H9 (cell line): ENCODE measurements around the gene SLC5A2. TPM values are rescaled to one million over a fixed set of nuclear protein-coding genes. Genes with fewer than 3 reads are reported as not detected.
A peak's percentile ranks its signal among the peaks of the same experiment; 100 is the strongest.

Source experiments
- DNase-seq: peaks from one replicate; pipeline ENCODE4 v3.0.0-alpha.2; 2017
- H2AFZ ChIP-seq: one replicate; pipeline ENCODE4 v1.6.1; 2013; ENCODE audit warnings: mild to moderate bottlenecking, low read length, control low read depth, moderate library complexity
- H2AK5ac ChIP-seq: 2 replicates; pipeline ENCODE4 v1.6.1; 2013; ENCODE audit warnings: low read length, control low read depth, mixed read lengths; ENCODE audit not compliant: insufficient read length
- H2BK120ac ChIP-seq: one replicate; pipeline ENCODE4 v1.6.1; 2013; ENCODE audit warnings: low read depth, mild to moderate bottlenecking, low read length, control low read depth, inconsistent platforms; ENCODE audit not compliant: poor library complexity, severe bottlenecking
- H2BK12ac ChIP-seq: 2 replicates; pipeline ENCODE4 v1.6.1; 2013; ENCODE audit warnings: low read length, control low read depth, mixed read lengths, low read depth; ENCODE audit not compliant: insufficient read length
- H2BK15ac ChIP-seq: 2 replicates; pipeline ENCODE4 v1.6.1; 2013; ENCODE audit warnings: low read depth, low read length, control low read depth
- H2BK20ac ChIP-seq: one replicate; pipeline ENCODE4 v1.6.1; 2013; ENCODE audit warnings: low read depth, mild to moderate bottlenecking, low read length, control low read depth, inconsistent platforms; ENCODE audit not compliant: poor library complexity, severe bottlenecking
- H2BK5ac ChIP-seq: 2 replicates; pipeline ENCODE4 v1.6.1; 2013; ENCODE audit warnings: low read length, control low read depth, mixed read lengths; ENCODE audit not compliant: insufficient read length
- H3K14ac ChIP-seq: 2 replicates; pipeline ENCODE4 v1.6.1; 2013; ENCODE audit warnings: low read length, control low read depth; ENCODE audit not compliant: insufficient read depth
- H3K18ac ChIP-seq: 2 replicates; pipeline ENCODE4 v1.6.1; 2013; ENCODE audit warnings: low read depth, mild to moderate bottlenecking, mixed read lengths, low read length, control low read depth; ENCODE audit not compliant: insufficient read length
- H3K23ac ChIP-seq: 2 replicates; pipeline ENCODE4 v1.6.1; 2013; ENCODE audit warnings: low read length, control low read depth, mixed read lengths, low read depth; ENCODE audit not compliant: insufficient read length
- H3K23me2 ChIP-seq: 2 replicates; pipeline ENCODE4 v1.6.1; 2013; ENCODE audit warnings: low read depth, mild to moderate bottlenecking, mixed read lengths, low read length, control low read depth; ENCODE audit not compliant: insufficient read length, poor library complexity, severe bottlenecking
- H3K27ac ChIP-seq: 2 replicates; pipeline ENCODE4 v1.5.1; 2013; ENCODE audit warnings: low read length, control low read depth, mixed read lengths, low read depth; ENCODE audit not compliant: insufficient read length
- H3K27me3 ChIP-seq: 2 replicates; pipeline ENCODE4 v1.6.1; 2013; ENCODE audit warnings: low read length, control low read depth, inconsistent platforms; ENCODE audit not compliant: insufficient read depth
- H3K4ac ChIP-seq: 2 replicates; pipeline ENCODE4 v1.6.1; 2013; ENCODE audit warnings: low read depth, mild to moderate bottlenecking, control low read depth, inconsistent platforms, low read length, moderate library complexity
- H3K4me1 ChIP-seq: 2 replicates; pipeline ENCODE4 v1.6.1; 2013; ENCODE audit warnings: low read length, control low read depth, inconsistent platforms; ENCODE audit not compliant: insufficient read depth
- H3K4me2 ChIP-seq: 2 replicates; pipeline ENCODE4 v1.6.1; 2013; ENCODE audit warnings: low read length, control low read depth, mixed read lengths; ENCODE audit not compliant: insufficient read length, insufficient read depth
- H3K56ac ChIP-seq: 2 replicates; pipeline ENCODE4 v1.6.1; 2013; ENCODE audit warnings: low read depth, mild to moderate bottlenecking, mixed read lengths, low read length, control low read depth; ENCODE audit not compliant: insufficient read length
- H3K79me1 ChIP-seq: 2 replicates; pipeline ENCODE4 v1.6.1; 2013; ENCODE audit warnings: low read depth, mild to moderate bottlenecking, moderate library complexity, low read length, control low read depth, inconsistent platforms; ENCODE audit not compliant: insufficient read depth, poor library complexity, severe bottlenecking
- H3K79me2 ChIP-seq: 2 replicates; pipeline ENCODE4 v1.6.1; 2013; ENCODE audit warnings: low read length, control low read depth, inconsistent platforms; ENCODE audit not compliant: insufficient read depth
- H3K9ac ChIP-seq: 2 replicates; pipeline ENCODE4 v1.6.1; 2013; ENCODE audit warnings: low read length, control low read depth, mixed read lengths; ENCODE audit not compliant: insufficient read length; ENCODE audit errors: extremely low read depth
- H3K9me3 ChIP-seq: one replicate; pipeline ENCODE4 v1.6.1; 2013; ENCODE audit warnings: low read depth, low read length, inconsistent platforms; ENCODE audit not compliant: control insufficient read depth
- H3T11ph ChIP-seq: one replicate; pipeline ENCODE4 v1.6.1; 2013; ENCODE audit warnings: mild to moderate bottlenecking, low read length, control low read depth, inconsistent platforms
- H4K20me1 ChIP-seq: one replicate; pipeline ENCODE4 v1.6.1; 2013; ENCODE audit not compliant: control insufficient read depth, insufficient read length, insufficient read depth
- H4K5ac ChIP-seq: 2 replicates; pipeline ENCODE4 v1.6.1; 2013; ENCODE audit warnings: low read depth, mild to moderate bottlenecking, mixed read lengths, low read length, control low read depth; ENCODE audit not compliant: insufficient read length
- H4K8ac ChIP-seq: replicated peaks from 2 replicates; pipeline ENCODE4 v1.6.1; 2013; ENCODE audit warnings: low read length, control low read depth, mixed read lengths, low read depth; ENCODE audit not compliant: insufficient read length
- H4K91ac ChIP-seq: 2 replicates; pipeline ENCODE4 v1.6.1; 2013; ENCODE audit warnings: low read depth, mild to moderate bottlenecking, moderate library complexity, mixed read lengths, low read length, control low read depth; ENCODE audit not compliant: insufficient read length
- H3K27ac Mint-ChIP-seq, 3 experiments: 2 replicates in 2 of 3; 3 replicates in 1 of 3; pipeline ENCODE4 v1.8.0; 2020 to 2021; ENCODE audit warnings: mixed read lengths in 3 of 3, mild to moderate bottlenecking in 1 of 3, moderate library complexity in 1 of 3
- H3K27me3 Mint-ChIP-seq: 2 replicates; pipeline ENCODE4 v1.8.0; 2021; ENCODE audit warnings: low read depth, mild to moderate bottlenecking, moderate library complexity, mixed read lengths
- H3K36me3 Mint-ChIP-seq, 3 experiments: 2 replicates in 2 of 3; 3 replicates in 1 of 3; pipeline ENCODE4 v1.8.0; 2020 to 2021; ENCODE audit warnings: low read depth in 3 of 3, mixed read lengths in 3 of 3; ENCODE audit not compliant: insufficient read depth in 1 of 3
- H3K4me1 Mint-ChIP-seq, 2 experiments: 2 replicates each; pipeline ENCODE4 v1.8.0; 2020; ENCODE audit warnings: mixed read lengths in 2 of 2
- H3K4me3 Mint-ChIP-seq, 2 experiments: 2 replicates in 1 of 2; 3 replicates in 1 of 2; pipeline ENCODE4 v1.8.0; 2020 to 2021; ENCODE audit warnings: mild to moderate bottlenecking in 2 of 2, mixed read lengths in 2 of 2, moderate library complexity in 1 of 2
- H3K9me3 Mint-ChIP-seq, 2 experiments: 2 replicates in 1 of 2; 3 replicates in 1 of 2; pipeline ENCODE4 v1.8.0; 2020; ENCODE audit warnings: mild to moderate bottlenecking in 2 of 2, mixed read lengths in 2 of 2, moderate library complexity in 1 of 2
- CTCF ChIP-seq: fragments of 200-600 bp; sonication (generic); conservative IDR thresholded peaks from 3 replicates; pipeline ENCODE4 v1.8.0; 2021; ENCODE audit warnings: antibody characterized with exemption, mild to moderate bottlenecking
- WGBS: extraction: QIAGEN DNeasy Blood & Tissue Kit; methylation state at CpG from one replicate; pipeline ENCODE4 v1.1.7; 2013; ENCODE audit warnings: missing lambda C conversion rate, low lambda C conversion rate, mixed read lengths; ENCODE audit not compliant: insufficient read length; ENCODE audit errors: extremely low coverage; 5-methylcytosine and 5-hydroxymethylcytosine counted together
- total RNA-seq: library from RNA; stranded (reverse); gene quantifications from 2 replicates; pipeline ENCODE4 v1.2.1, GENCODE V29; 2021

SLC5A2 gene
- total RNA-seq, 1 experiment from 2014 or later = 0.52 TPM

- H3K9ac ChIP-seq = peak overlapping the region; percentile 61
- peak overlapping the region; percentile 87 to 93 for H3K4me3 Mint-ChIP-seq
- peaks cover 2 to 5% (median 3%) of the 10 kb centered on the region in 3 experiments; a peak in 4 of 7 replicates for H3K36me3 Mint-ChIP-seq
These were observed 24.6 kb downstream of the SLC5A2 start for GRCh38 chr16:31507617-31507928.

More at GRCh38 chr16:31507617-31507928, 24.6 kb downstream of the SLC5A2 start:
- H3T11ph ChIP-seq = no peak overlapping the region
- H2AFZ ChIP-seq = no peak overlapping the region
- no peak overlapping the region for H2AK5ac ChIP-seq
- no peaks in the 10 kb centered on the region for H4K20me1 ChIP-seq
- H3K4ac ChIP-seq = no peak overlapping the region
- H3K27me3 Mint-ChIP-seq = peaks cover 4% of the 10 kb centered on the region
- no peak overlapping the region for H3K23ac ChIP-seq
- WGBS = no CpG with 5 or more reads among the region's 12 CpGs
- no peak overlapping the region for H2BK20ac ChIP-seq
- H4K91ac ChIP-seq = no peak overlapping the region
- no peaks in the 10 kb centered on the region for H3K79me1 ChIP-seq
- H3K9me3 Mint-ChIP-seq = peaks cover 0 to 2% of the 10 kb centered on the region in 2 experiments; a peak in 2 of 5 replicates
- peak overlapping the region; percentile 94 for H3K4me2 ChIP-seq
- H2BK5ac ChIP-seq = no peak overlapping the region
- no peaks in the 10 kb centered on the region for H3K27me3 ChIP-seq
- H3K56ac ChIP-seq = no peak overlapping the region
- no peaks in the 10 kb centered on the region for H3K9me3 ChIP-seq
- H3K23me2 ChIP-seq = peaks cover 6% of the 10 kb centered on the region
- H3K27ac ChIP-seq = no peak overlapping the region
- TF ChIP-seq CTCF = no peak
- peak overlapping the region; percentile 89; the same call in 1 of the 2 replicates for H3K14ac ChIP-seq
- H3K79me2 ChIP-seq = no peaks in the 10 kb centered on the region
- H3K4me1 ChIP-seq = 0 out of 2 replicates have a peak, but pooled peaks cover 3% of the 10 kb centered on the region
- H4K5ac ChIP-seq = no peak overlapping the region
- H2BK15ac ChIP-seq = no peak overlapping the region
- H4K8ac ChIP-seq = no peak overlapping the region
- H2BK120ac ChIP-seq = no peak overlapping the region
- DNase-seq = no peak
- peaks cover 16 to 22% of the 10 kb centered on the region in 2 experiments for H3K4me1 Mint-ChIP-seq
- H3K18ac ChIP-seq = peak overlapping the region; percentile 28
- H3K27ac Mint-ChIP-seq = peak overlapping the region; percentile 58 to 94 (median 92); a peak in 4 of 7 replicates
- no peak overlapping the region for H2BK12ac ChIP-seq
